Endothelial cell of umbilical vein (primary cell): Measurements from ENCODE around the gene PTPRD. TPM values are rescaled to one million over a fixed set of nuclear protein-coding genes. Genes with fewer than 3 reads are reported as not detected.

Experiments used
- BruUV-seq: library from RNA; stranded (reverse); fragments of 400-500 nt; replicated peaks from 2 replicates; lab custom pipeline; 2021; lab: Mats Ljungman, UMichigan
- CTCF ChIA-PET: fragments of 300-600, 350-600 bp; sonication (Branson Sonifier 250); formaldehyde crosslinking; loops from one replicate; lab custom pipeline; 2021; ENCODE audit warnings: antibody characterized with exemption, inconsistent platforms; lab: Charles Lee
- POLR2A ChIA-PET: fragments of 300-600, 350-600 bp; sonication (Branson Sonifier 250); formaldehyde crosslinking; loops from one replicate; lab custom pipeline; 2021; ENCODE audit warnings: antibody characterized with exemption, inconsistent platforms; lab: Charles Lee
- DNase-seq: peaks from one replicate; pipeline ENCODE4 v3.0.0-alpha.2; 2011; ENCODE audit warnings: low read depth, low spot score
- FAIRE-seq: peaks from 2 replicates; lab custom pipeline; 2011; peaks lifted over from hg19 to GRCh38; lab: Jason Lieb, UNC
- H2AFZ ChIP-seq: 2 replicates; pipeline ENCODE4 v1.6.0; 2012; ENCODE audit warnings: low read depth, low read length, control low read depth, inconsistent platforms
- H3K27ac ChIP-seq: 2 replicates; pipeline ENCODE4 v1.5.1; 2011; ENCODE audit warnings: low read depth, mild to moderate bottlenecking, control low read depth, low read length, moderate library complexity; ENCODE audit not compliant: insufficient read depth
- H3K27me3 ChIP-seq, 2 experiments: 2 replicates each; pipeline versions ENCODE4 v1.6.0 to v1.6.1; 2011; ENCODE audit warnings: low read length in 2 of 2, mixed read lengths in 1 of 2; ENCODE audit not compliant: control insufficient read depth in 2 of 2, insufficient read depth in 2 of 2
- H3K36me3 ChIP-seq, 2 experiments: 2 replicates in 1 of 2; 3 replicates in 1 of 2; pipeline ENCODE4 v1.5.1; 2011; ENCODE audit warnings: low read length in 2 of 2, mild to moderate bottlenecking in 1 of 2, moderate library complexity in 1 of 2; ENCODE audit not compliant: control insufficient read depth in 2 of 2, insufficient read depth in 2 of 2; ENCODE audit errors: extremely low read depth in 1 of 2
- H3K4me1 ChIP-seq: 3 replicates; pipeline ENCODE4 v1.5.1; 2011; ENCODE audit warnings: mild to moderate bottlenecking, low read length; ENCODE audit not compliant: control insufficient read depth, insufficient read depth; ENCODE audit errors: extremely low read depth
- H3K4me2 ChIP-seq: 2 replicates; pipeline ENCODE4 v1.6.1; 2011; ENCODE audit warnings: low read length, control low read depth, mixed read lengths; ENCODE audit not compliant: insufficient read depth
- H3K4me3 ChIP-seq, 3 experiments: fragments of 200-600 bp in 1 of 3; sonication (generic), shearing (Covaris generic) in 1 of 3; replicated peaks in 1 of 3; 2 replicates each; pipeline ENCODE4 v1.5.1; 2011 to 2016; ENCODE audit warnings: control low read depth in 3 of 3, low read length in 3 of 3, mild to moderate bottlenecking in 2 of 3, inconsistent platforms in 1 of 3, low read depth in 1 of 3, moderate library complexity in 1 of 3; ENCODE audit not compliant: insufficient read depth in 1 of 3
- H3K79me2 ChIP-seq: 2 replicates; pipeline ENCODE4 v1.6.0; 2012; ENCODE audit warnings: low read length, inconsistent platforms; ENCODE audit not compliant: control insufficient read depth, insufficient read depth
- H3K9ac ChIP-seq: replicated peaks from 2 replicates; pipeline ENCODE3; 2011; ENCODE audit warnings: low read length, control low read depth; ENCODE audit not compliant: insufficient read depth; ENCODE audit errors: extremely low read depth
- H3K9me1 ChIP-seq: replicated peaks from 3 replicates; pipeline ENCODE4 v1.6.0; 2011; ENCODE audit warnings: mild to moderate bottlenecking, low read length; ENCODE audit not compliant: control insufficient read depth, insufficient read depth; ENCODE audit errors: extremely low read depth
- H3K9me3 ChIP-seq: replicated peaks from 2 replicates; pipeline ENCODE4 v1.5.1; 2012; ENCODE audit warnings: low read length, inconsistent platforms; ENCODE audit not compliant: control insufficient read depth, insufficient read depth
- H4K20me1 ChIP-seq: replicated peaks from 2 replicates; pipeline ENCODE3; 2011; ENCODE audit warnings: mild to moderate bottlenecking, low read length; ENCODE audit not compliant: control insufficient read depth, insufficient read depth; ENCODE audit errors: extremely low read depth
- EZH2 ChIP-seq: IDR thresholded peaks from 2 replicates; pipeline ENCODE4 v1.6.1; 2012; ENCODE audit warnings: borderline replicate concordance, low read depth, mild to moderate bottlenecking, moderate library complexity, low read length, inconsistent platforms; ENCODE audit not compliant: severe bottlenecking
- FOS ChIP-seq: IDR thresholded peaks from 2 replicates; pipeline ENCODE4 v1.6.1; 2011; ENCODE audit warnings: mild to moderate bottlenecking, low read length, moderate library complexity, borderline replicate concordance; ENCODE audit not compliant: insufficient read depth
- GATA2 ChIP-seq: IDR thresholded peaks from 2 replicates; pipeline ENCODE4 v1.7.0; 2011; ENCODE audit warnings: low read depth, mild to moderate bottlenecking, moderate library complexity, mixed read lengths, low read length; ENCODE audit not compliant: insufficient read length, insufficient read depth
- JUN ChIP-seq: IDR thresholded peaks from 2 replicates; pipeline ENCODE4 v1.6.1; 2011; ENCODE audit warnings: borderline replicate concordance, low read depth; ENCODE audit not compliant: insufficient read length, insufficient read depth
- MAX ChIP-seq: IDR thresholded peaks from 2 replicates; pipeline ENCODE4 v1.6.1; 2011; ENCODE audit not compliant: insufficient read depth, insufficient read length
- MYC ChIP-seq: IDR thresholded peaks from one replicate; pipeline ENCODE4 v1.6.1; 2011; ENCODE audit warnings: mild to moderate bottlenecking, low read depth, low read length
- POLR2A ChIP-seq: IDR thresholded peaks from 2 replicates; pipeline ENCODE4 v1.6.1; 2012; ENCODE audit warnings: low read depth, mild to moderate bottlenecking, control low read depth, low read length
- POLR2AphosphoS5 ChIP-seq: IDR thresholded peaks from 2 replicates; pipeline ENCODE4 v1.6.1; 2012; ENCODE audit warnings: low read depth, mild to moderate bottlenecking, control low read depth, low read length, moderate library complexity; ENCODE audit not compliant: insufficient read depth
- dilution Hi-C: fragments of 300-500 bp; cut with MboI; formaldehyde crosslinking; loops from one replicate; pipeline ENCODE4 v1.15.0; 2019; ENCODE audit warnings: low sequenced_read_pairs; ENCODE audit not compliant: extremely low pct_ligation_motif_present
- intact Hi-C: fragments of 100-400 bp; cut with micrococcal nuclease; formaldehyde crosslinking; loops from one replicate; pipeline ENCODE4 v1.10.0; 2022
- polyA plus RNA-seq, 4 experiments: library from polyadenylated mRNA; depleted of rRNA in 3 of 4; stranded (reverse) in 3 of 4; unstranded in 1 of 4; fragments of >200 nt; gene quantifications; 2 replicates each; pipeline versions ENCODE4 v1.2.1 to v1.2.3, GENCODE V29; 2011 to 2012; ENCODE audit warnings: missing spikeins in 1 of 4
- total RNA-seq: library from RNA; stranded (reverse); gene quantifications from 2 replicates; pipeline ENCODE4 v1.2.3, GENCODE V29; 2021
- TF ChIP-seq, protein P1 (sequence below), 2 donors: IDR thresholded peaks; 1 replicate in 1 of 2; 2 replicates in 1 of 2; pipeline ENCODE4 v1.5.1; 2011; ENCODE audit warnings: low read length in 2 of 2, mild to moderate bottlenecking in 2 of 2, moderate library complexity in 2 of 2, control low read depth in 1 of 2, inconsistent platforms in 1 of 2, low read depth in 1 of 2; ENCODE audit not compliant: insufficient read depth in 1 of 2; ENCODE audit errors: extremely low read depth in 1 of 2

PTPRD gene
- total and polyA plus RNA-seq, 2 donors (not counting 3 experiments of a cell fraction or from before 2014, with no cell fraction given) = 5.5 to 5.7 TPM

DNA sequence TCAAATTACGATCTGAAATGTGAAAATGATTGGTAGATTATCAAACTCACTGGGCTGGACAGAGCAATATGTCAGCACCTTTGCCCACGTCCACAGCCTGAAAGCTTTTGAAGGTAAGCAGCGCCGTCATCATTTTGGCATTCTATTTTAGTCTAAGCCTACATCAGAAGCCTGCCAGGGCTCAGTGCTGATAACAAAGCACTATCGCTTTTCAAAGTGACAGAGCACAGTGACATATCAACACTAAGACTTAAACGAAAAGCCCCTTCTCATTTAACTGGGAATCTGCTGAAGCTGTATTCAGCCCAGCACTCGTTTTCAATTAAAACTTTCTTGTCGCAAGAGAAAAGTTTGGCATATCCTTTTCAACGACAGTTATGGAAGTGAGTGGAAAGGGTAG, 1076.3 kb downstream of the PTPRD start:
- Histone ChIP-seq H3K9ac (no peak overlapping the region), H3K79me2 (no peaks in the 10 kb centered on the region), H3K9me1 (no peaks in the 10 kb centered on the region), H3K4me1 (no peaks in the 10 kb centered on the region), H3K27me3 (no peaks in the 10 kb centered on the region), H3K4me3 (no peak overlapping the region), H3K9me3 (no peaks in the 10 kb centered on the region), H4K20me1 (no peaks in the 10 kb centered on the region), H3K36me3 (no peaks in the 10 kb centered on the region), H2AFZ (no peak overlapping the region), H3K4me2 (no peak overlapping the region), H3K27ac (no peak overlapping the region)
- no peak for FAIRE-seq
- no TSS peak for BruUV-seq
- intact Hi-C loops (no loop called here), dilution Hi-C loops (no loop called here)
- ChIA-PET CTCF (no interaction called here), POLR2A (no interaction called here)
- no peak for TF ChIP-seq POLR2AphosphoS5
- no peak for TF ChIP-seq EZH2
- TF ChIP-seq POLR2A = no peak
- TF ChIP-seq, protein P1, sequence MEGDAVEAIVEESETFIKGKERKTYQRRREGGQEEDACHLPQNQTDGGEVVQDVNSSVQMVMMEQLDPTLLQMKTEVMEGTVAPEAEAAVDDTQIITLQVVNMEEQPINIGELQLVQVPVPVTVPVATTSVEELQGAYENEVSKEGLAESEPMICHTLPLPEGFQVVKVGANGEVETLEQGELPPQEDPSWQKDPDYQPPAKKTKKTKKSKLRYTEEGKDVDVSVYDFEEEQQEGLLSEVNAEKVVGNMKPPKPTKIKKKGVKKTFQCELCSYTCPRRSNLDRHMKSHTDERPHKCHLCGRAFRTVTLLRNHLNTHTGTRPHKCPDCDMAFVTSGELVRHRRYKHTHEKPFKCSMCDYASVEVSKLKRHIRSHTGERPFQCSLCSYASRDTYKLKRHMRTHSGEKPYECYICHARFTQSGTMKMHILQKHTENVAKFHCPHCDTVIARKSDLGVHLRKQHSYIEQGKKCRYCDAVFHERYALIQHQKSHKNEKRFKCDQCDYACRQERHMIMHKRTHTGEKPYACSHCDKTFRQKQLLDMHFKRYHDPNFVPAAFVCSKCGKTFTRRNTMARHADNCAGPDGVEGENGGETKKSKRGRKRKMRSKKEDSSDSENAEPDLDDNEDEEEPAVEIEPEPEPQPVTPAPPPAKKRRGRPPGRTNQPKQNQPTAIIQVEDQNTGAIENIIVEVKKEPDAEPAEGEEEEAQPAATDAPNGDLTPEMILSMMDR (IDR thresholded peaks at IDR 0.05; ENCODE audit: extremely low read depth in 1 of 2, insufficient read depth in 1 of 2, low read depth in 1 of 2, low read length in 2 of 2) = no peak
- no peak for TF ChIP-seq MYC
- no peak for TF ChIP-seq FOS
- no peak for TF ChIP-seq GATA2
- TF ChIP-seq MAX = no peak
- TF ChIP-seq JUN = no peak
- no peak for DNase-seq
